Testis (tissue), 3 donors: Measurements from ENCODE around the gene DNAH12. TPM values are rescaled to one million over a fixed set of nuclear protein-coding genes. Genes with fewer than 3 reads are reported as not detected.

Experiments
- DNase-seq: peaks from one replicate; pipeline ENCODE4 v3.0.0-alpha.2; 2019
- H3K27ac ChIP-seq, 2 donors: fragments of 200-600 bp; sonication (generic); one replicate each; pipeline ENCODE4 v1.5.1; 2019
- H3K27me3 ChIP-seq: fragments of 200-600 bp; sonication (generic); one replicate; pipeline ENCODE4 v1.5.1; 2019
- H3K36me3 ChIP-seq: fragments of 200-600 bp; sonication (generic); one replicate; pipeline ENCODE4 v1.5.1; 2017; ENCODE audit warnings: low read depth; ENCODE audit errors: missing control alignments
- H3K4me1 ChIP-seq: fragments of 200-600 bp; sonication (generic); one replicate; pipeline ENCODE4 v1.5.1; 2019
- H3K4me3 ChIP-seq, 2 donors: fragments of 200-600 bp; sonication (generic); one replicate each; pipeline ENCODE4 v1.5.1; 2017 to 2019
- H3K9me3 ChIP-seq: fragments of 200-600 bp; sonication (generic); one replicate; pipeline ENCODE4 v1.5.1; 2017
- CTCF ChIP-seq, 3 experiments: fragments of 450-650 bp in 2 of 3; fragments of 200-600 bp in 1 of 3; sonication (generic) in 1 of 3; IDR thresholded peaks; one replicate each; pipeline ENCODE4 v1.5.1; 2016 to 2019; ENCODE audit warnings: antibody characterized with exemption in 3 of 3, mild to moderate bottlenecking in 2 of 3, moderate library complexity in 1 of 3
- POLR2A ChIP-seq: fragments of 450-650 bp; IDR thresholded peaks from one replicate; pipeline ENCODE4 v1.6.1; 2017; ENCODE audit warnings: antibody characterized with exemption, mild to moderate bottlenecking, moderate library complexity
- WGBS, 2 donors: methylation state at CpG; one replicate each; pipeline ENCODE4 v1.1.5; 2018; 5-methylcytosine and 5-hydroxymethylcytosine counted together
- intact Hi-C: fragments of 100-400 bp; cut with DNase I; formaldehyde crosslinking; loops from one replicate; pipeline ENCODE4 v1.15.1; 2023; ENCODE audit warnings: low total_unique reads
- polyA plus RNA-seq: library from polyadenylated mRNA; stranded (reverse); fragments of 350-450 nt; fragmentation: Illumina TruSeq; extraction: RNeasy Lipid Tissue Mini Kit (QIAGEN cat#74804); gene quantifications from one replicate; pipeline ENCODE4 v1.2.3, GENCODE V29; 2014; ENCODE audit warnings: low read depth, low replicate concordance; ENCODE audit not compliant: insufficient read depth
- total RNA-seq, 2 donors: library from RNA; depleted of rRNA; stranded (reverse); fragments of >200 nt; gene quantifications; one replicate each; pipeline ENCODE4 v1.2.3, GENCODE V29; 2016

DNAH12 gene
- total and polyA plus RNA-seq, 3 donors from 2014 or later, result 11.3 to 19.6 (median 15.7) TPM

- no peaks in the 10 kb centered on the region for H3K36me3 ChIP-seq
- WGBS, 2 donors, result 52 to 74% methylated on average over 5 of the region's 5 CpGs
- no peaks in the 10 kb centered on the region for H3K4me1 ChIP-seq
- no peak overlapping the region for H3K4me3 ChIP-seq
- H3K27me3 ChIP-seq, result no peaks in the 10 kb centered on the region
- H3K27ac ChIP-seq, result no peak overlapping the region
- DNase-seq, result no peak
- TF ChIP-seq CTCF (IDR thresholded peaks at IDR 0.05), result no peak
- TF ChIP-seq POLR2A, result no peak
- no peaks in the 10 kb centered on the region for H3K9me3 ChIP-seq
- intact Hi-C loops, result no loop called here
Observed at GRCh38 chr3:57402675-57403074, 141.5 kb downstream of the DNAH12 start.

- Histone ChIP-seq H3K9me3 (no peaks in the 10 kb centered on the region), H3K4me1 (no peaks in the 10 kb centered on the region), H3K27ac (no peak overlapping the region), H3K4me3 (no peak overlapping the region), H3K27me3 (no peaks in the 10 kb centered on the region), H3K36me3 (no peaks in the 10 kb centered on the region)
- no peak for TF ChIP-seq POLR2A
- peak; percentile 47 to 67 (median 57) for TF ChIP-seq CTCF (IDR thresholded peaks at IDR 0.05)
- WGBS, 2 donors, result 47 to 49% methylated on average over 3 of the region's 3 CpGs
- peak; percentile 36 for DNase-seq
- intact Hi-C loops, result loop anchor here (10.0 kb wide), 1 partner anchor 447 kb away; no protein-coding TSS in a partner anchor
Observed at GRCh38 chr3:57397175-57398026, 146.7 kb downstream of the DNAH12 start.

GRCh38 chr3:57393977-57394376 lies 150.2 kb downstream of the DNAH12 start:
- DNase-seq, result no peak
- 33 to 60% methylated on average over 3 of the region's 3 CpGs for whole genome bisulfite sequencing, 2 donors
- H3K27me3 ChIP-seq, result no peaks in the 10 kb centered on the region
- H3K36me3 ChIP-seq, result no peaks in the 10 kb centered on the region
- no peaks in the 10 kb centered on the region for H3K4me1 ChIP-seq
- H3K4me3 ChIP-seq, result no peak overlapping the region
- no peaks in the 10 kb centered on the region for H3K9me3 ChIP-seq
- H3K27ac ChIP-seq, result no peak overlapping the region
- TF ChIP-seq CTCF (IDR thresholded peaks at IDR 0.05), result no peak
- no peak for TF ChIP-seq POLR2A
- intact Hi-C loops, result loop anchor here (10.0 kb wide), 1 partner anchor 451 kb away; no protein-coding TSS in a partner anchor

GRCh38 chr3:57391767-57392166 lies 152.4 kb downstream of the DNAH12 start:
- TF ChIP-seq POLR2A (no peak), CTCF (IDR thresholded peaks at IDR 0.05) (no peak)
- intact Hi-C loops, result loop anchor here (10.0 kb wide), 1 partner anchor 453 kb away; no protein-coding TSS in a partner anchor
- WGBS, 2 donors, result 89 to 90% methylated on average over 5 of the region's 5 CpGs

More at GRCh38 chr3:57391767-57392166, 152.4 kb downstream of the DNAH12 start:
- Histone ChIP-seq H3K27me3 (no peaks in the 10 kb centered on the region), H3K36me3 (no peaks in the 10 kb centered on the region), H3K27ac (no peak overlapping the region), H3K4me3 (no peak overlapping the region), H3K4me1 (no peaks in the 10 kb centered on the region), H3K9me3 (no peaks in the 10 kb centered on the region)
- DNase-seq, result no peak
